Kidney (tissue), 14 donors: ENCODE results near the gene LOXL1. TPM values are rescaled to one million over a fixed set of nuclear protein-coding genes. Genes with fewer than 3 reads are reported as not detected.

Experiments
- DNase-seq, 5 donors: peaks; one replicate each; pipeline ENCODE4 v3.0.0-alpha.2; 2013 to 2020
- FAIRE-seq: peaks from 2 replicates; lab custom pipeline; 2012; peaks lifted over from hg19 to GRCh38; lab: Jason Lieb, UNC
- H3K27ac ChIP-seq, 2 donors: one replicate each; pipeline ENCODE4 v1.7.0; 2013; ENCODE audit warnings: low read depth in 2 of 2, low read length in 2 of 2, inconsistent platforms in 1 of 2
- H3K27me3 ChIP-seq: one replicate; pipeline ENCODE4 v1.7.1; 2013; ENCODE audit warnings: low read length, inconsistent platforms; ENCODE audit not compliant: control insufficient read depth, insufficient read depth
- H3K36me3 ChIP-seq, 3 donors: one replicate each; pipeline versions ENCODE4 v1.7.0 to v1.7.1; 2013; ENCODE audit warnings: low read length in 3 of 3, control low read depth in 1 of 3, inconsistent platforms in 1 of 3; ENCODE audit not compliant: insufficient read depth in 3 of 3, control insufficient read depth in 2 of 3
- H3K4me1 ChIP-seq, 3 donors: one replicate each; pipeline versions ENCODE4 v1.7.0 to v1.7.1; 2013; ENCODE audit warnings: low read length in 3 of 3, inconsistent platforms in 1 of 3, low read depth in 1 of 3; ENCODE audit not compliant: control insufficient read depth in 2 of 3, insufficient read depth in 2 of 3
- H3K4me3 ChIP-seq, 3 donors: one replicate each; pipeline versions ENCODE4 v1.7.0 to v1.8.1; 2013; ENCODE audit warnings: low read length in 3 of 3, control low read depth in 1 of 3, inconsistent platforms in 1 of 3
- H3K9ac ChIP-seq, 3 donors: one replicate each; pipeline versions ENCODE4 v1.7.0 to v1.7.1; 2013; ENCODE audit warnings: low read length in 3 of 3, control low read depth in 1 of 3, inconsistent platforms in 1 of 3
- H3K9me3 ChIP-seq, 3 donors: one replicate each; pipeline versions ENCODE4 v1.7.0 to v1.7.1; 2013; ENCODE audit warnings: low read length in 3 of 3, control low read depth in 1 of 3, inconsistent platforms in 1 of 3; ENCODE audit not compliant: control insufficient read depth in 2 of 3, insufficient read depth in 1 of 3
- CTCF ChIP-seq: IDR thresholded peaks from 3 replicates; pipeline ENCODE4 v1.5.1; 2012; ENCODE audit warnings: mild to moderate bottlenecking, moderate library complexity, borderline replicate concordance; ENCODE audit not compliant: insufficient read depth; ENCODE audit errors: extremely low read depth
- intact Hi-C: fragments of 100-400 bp; cut with DNase I; formaldehyde crosslinking; loops from one replicate; pipeline ENCODE4 v1.11.1; 2022
- polyA plus RNA-seq: library from polyadenylated mRNA; stranded (reverse); fragments of 350-450 nt; fragmentation: Illumina TruSeq; extraction: RNeasy Lipid Tissue Mini Kit (QIAGEN cat#74804); gene quantifications from one replicate; pipeline ENCODE4 v1.2.3, GENCODE V29; 2014; ENCODE audit warnings: low read depth, low replicate concordance; ENCODE audit not compliant: insufficient read depth
- total RNA-seq: library from RNA; stranded (reverse); fragmentation: NEBNext Ultra II Directional; extraction: Animal tissue kit (Norgen Biotek cat#: 25700); gene quantifications from one replicate; pipeline ENCODE4 v1.2.1, GENCODE V29; 2021
- donor health status: control.
- donor health status: control.
- donor health status: control.
- donor health status: control.
- donor health status: control.
- donor health status: DM: yes; HTN: yes; CAD: no.
- donor health status: Normal renal cell carcinoma (clear cell type).

The LOXL1 gene
- total and polyA plus RNA-seq, 2 donors from 2014 or later, result 33.2 to 35.1 TPM

DNA sequence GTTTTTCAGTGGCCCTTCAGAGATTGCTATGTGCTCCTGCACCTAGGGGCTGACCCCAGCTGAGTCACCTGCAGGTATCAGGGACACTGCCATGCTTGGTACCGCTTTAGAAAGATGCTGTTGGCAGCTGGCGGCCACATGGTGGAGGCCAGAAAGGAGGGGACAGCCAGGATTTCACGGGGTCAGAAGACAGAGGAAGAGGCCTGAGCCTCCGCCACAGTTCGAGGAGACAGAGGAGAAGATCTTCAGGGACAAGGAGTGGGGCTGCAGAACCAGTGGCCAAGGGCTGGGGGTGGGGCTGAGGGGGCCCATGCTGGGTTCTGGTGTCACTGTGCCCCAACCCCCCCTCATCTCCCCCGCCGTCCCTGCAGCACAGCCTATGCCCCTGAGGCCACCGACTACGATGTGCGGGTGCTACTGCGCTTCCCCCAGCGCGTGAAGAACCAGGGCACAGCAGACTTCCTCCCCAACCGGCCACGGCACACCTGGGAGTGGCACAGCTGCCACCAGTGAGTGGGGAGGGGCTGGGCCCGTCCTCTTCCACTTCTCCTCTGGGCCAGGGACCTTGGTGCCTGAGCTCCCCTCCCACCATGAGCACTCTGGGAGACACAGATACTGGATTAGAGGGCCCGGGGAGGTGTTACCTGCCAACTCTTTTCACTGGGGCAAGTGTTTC lies 19.9 kb downstream of the LOXL1 start:
- Histone ChIP-seq H3K27me3 (no peaks in the 10 kb centered on the region), H3K36me3 (peaks cover 0 to 7% (median 6%) of the 10 kb centered on the region in 3 donors), H3K27ac (no peak overlapping the region), H3K4me1 (peaks cover 0 to under 1% (median 0%) of the 10 kb centered on the region in 3 donors), H3K9me3 (no peaks in the 10 kb centered on the region), H3K9ac (no peak overlapping the region), H3K4me3 (no peak overlapping the region)
- FAIRE-seq (no peak), DNase-seq (peak in 1 of 5 donors; percentile 59)
- intact Hi-C loops, result no loop called here
- no peak for TF ChIP-seq CTCF

GRCh38 chr15:73946795-73947370 lies 20.6 kb downstream of the LOXL1 start:
- H3K27ac ChIP-seq, result no peak overlapping the region
- no peaks in the 10 kb centered on the region for H3K27me3 ChIP-seq
- DNase-seq (peak in 1 of 5 donors; percentile 51), FAIRE-seq (no peak)
- H3K9me3 ChIP-seq, result no peaks in the 10 kb centered on the region
- H3K4me1 ChIP-seq, result peaks cover 0 to 7% (median 5%) of the 10 kb centered on the region in 3 donors
- H3K4me3 ChIP-seq, result no peak overlapping the region
- peaks cover 0 to 7% (median 6%) of the 10 kb centered on the region in 3 donors for H3K36me3 ChIP-seq
- H3K9ac ChIP-seq, result no peak overlapping the region
- intact Hi-C loops, result no loop called here
- no peak for TF ChIP-seq CTCF

DNA sequence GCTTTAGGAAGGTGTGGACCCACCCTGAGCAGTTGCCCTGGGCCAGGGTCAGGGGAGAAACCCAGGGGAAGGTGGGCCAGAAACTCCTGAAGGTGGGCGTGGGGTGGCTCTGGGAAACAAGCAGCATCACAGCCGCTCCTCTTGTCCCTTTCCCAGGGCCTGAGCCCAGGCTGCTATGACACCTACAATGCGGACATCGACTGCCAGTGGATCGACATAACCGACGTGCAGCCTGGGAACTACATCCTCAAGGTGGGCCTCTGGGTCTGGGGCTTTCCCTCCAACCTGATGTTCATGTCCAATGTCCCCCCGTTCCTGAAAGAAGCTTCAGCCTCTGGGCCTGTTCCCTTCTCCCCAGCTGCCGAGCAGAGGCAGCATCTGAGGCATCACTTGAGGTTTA lies 21.4 kb downstream of the LOXL1 start:
- Histone ChIP-seq H3K9me3 (no peaks in the 10 kb centered on the region), H3K9ac (no peak overlapping the region), H3K4me3 (no peak overlapping the region), H3K4me1 (peaks cover 0 to 11% (median 8%) of the 10 kb centered on the region in 3 donors), H3K27me3 (no peaks in the 10 kb centered on the region), H3K36me3 (peaks cover 0 to 7% (median 6%) of the 10 kb centered on the region in 3 donors), H3K27ac (no peak overlapping the region)
- TF ChIP-seq CTCF, result no peak
- intact Hi-C loops, result no loop called here
- FAIRE-seq (no peak), DNase-seq (peak in 1 of 5 donors; percentile 45)
